Epithelial cell of alveolus of lung (primary cell): ENCODE measurements around the gene TLDC2. TPM values are rescaled to one million over a fixed set of nuclear protein-coding genes. Genes with fewer than 3 reads are reported as not detected.

Experiments
- total RNA-seq: library from RNA; depleted of rRNA; stranded (reverse); fragments of >200 nt; gene quantifications from 2 replicates; pipeline ENCODE4 v1.2.1, GENCODE V29; 2015

Gene TLDC2
- not detected in 2 replicates for total RNA-seq

DNA sequence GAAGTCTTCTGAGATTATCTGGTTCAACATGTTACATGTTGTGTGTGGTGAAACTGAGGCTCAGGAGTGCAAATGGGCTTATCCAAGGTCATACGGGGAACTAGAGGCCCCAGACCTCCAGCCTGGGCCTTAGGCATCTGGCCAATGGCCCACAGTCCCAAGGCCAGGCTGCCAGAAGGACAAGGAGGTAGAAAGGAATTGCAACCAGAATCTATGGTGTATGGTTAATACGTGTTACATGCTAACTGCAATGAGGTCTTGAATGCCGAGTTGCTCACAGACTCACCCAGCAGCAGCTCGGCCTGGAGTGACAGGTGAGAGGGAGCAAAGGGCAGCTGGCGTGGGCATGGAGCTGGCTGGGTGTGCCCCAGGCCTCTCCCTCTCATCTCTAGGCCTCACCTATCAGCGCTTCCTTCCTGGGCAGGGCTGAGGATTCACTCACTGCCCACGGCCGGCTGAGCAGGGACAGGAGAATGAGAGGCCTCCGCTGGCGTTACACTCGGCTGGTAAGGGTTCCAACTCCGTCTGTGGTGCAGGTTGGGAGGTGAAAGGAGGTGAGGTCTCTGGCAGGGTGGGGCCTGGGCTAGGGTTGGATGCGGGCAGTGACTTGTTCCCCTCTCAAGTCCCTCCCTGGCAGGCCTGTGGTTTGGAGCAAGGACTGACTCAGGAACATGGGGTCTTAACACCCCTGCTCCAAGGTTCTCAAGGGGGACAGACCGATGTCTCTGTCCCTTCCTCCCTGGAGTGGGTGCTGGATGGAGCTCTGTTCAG lies at the start of gene TLDC2:
TLDC2 (plus strand) TSS at position 437 of the 771 bp plus-strand sequence; CDS start at position 474, 37 bp downstream.

Other genes with a start within 250 kb of the TLDC2 start
- not detected in 2 replicates for gene SLA2, start 229.9 kb upstream of the TLDC2 start, total RNA-seq
- 16.9 and 34.2 TPM in 2 replicates for gene NDRG3, start 130.0 kb upstream of the TLDC2 start, total RNA-seq
- 12.2 and 17.8 TPM in 2 replicates for gene DSN1, start 102.4 kb upstream of the TLDC2 start, total RNA-seq
- 23.1 and 25.1 TPM in 2 replicates for gene SAMHD1, start 75.6 kb downstream of the TLDC2 start, total RNA-seq
- gene RBL1, start 219.9 kb downstream of the TLDC2 start, total RNA-seq, result 5.8 and 6.7 TPM in 2 replicates